Stimulated activated CD4-positive, alpha-beta T cell treated with anti-CD3 and anti-CD28 coated beads, TNF-alpha, amount 100 ng/mL, for 48 hours (primary cell): ENCODE measurements around the gene NME5.
A peak's percentile ranks its signal among the peaks of the same experiment; 100 is the strongest.
"Not testable (repeated sequence)": the region's sequence is repeated elsewhere in the genome, so short reads cannot be mapped to it uniquely, and the experiment has no call there.

Experiments used
- DNase-seq, 3 donors: peaks; one replicate each; pipeline ENCODE4 v3.0.0-alpha.2; 2020; ENCODE audit warnings: low read depth in 3 of 3

Gene NME5, protein sequence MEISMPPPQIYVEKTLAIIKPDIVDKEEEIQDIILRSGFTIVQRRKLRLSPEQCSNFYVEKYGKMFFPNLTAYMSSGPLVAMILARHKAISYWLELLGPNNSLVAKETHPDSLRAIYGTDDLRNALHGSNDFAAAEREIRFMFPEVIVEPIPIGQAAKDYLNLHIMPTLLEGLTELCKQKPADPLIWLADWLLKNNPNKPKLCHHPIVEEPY

GRCh38 chr5:138138949-138139780 is at the start of gene NME5:
Gene NME5 (minus strand): TSS chr5:138139428. CDS start chr5:138138780, 648 bp downstream.
- DNase-seq = no peak

GRCh38 chr5:138188626-138189025 is 49.4 kb upstream of the NME5 start:
- no peak for DNase-seq

DNA sequence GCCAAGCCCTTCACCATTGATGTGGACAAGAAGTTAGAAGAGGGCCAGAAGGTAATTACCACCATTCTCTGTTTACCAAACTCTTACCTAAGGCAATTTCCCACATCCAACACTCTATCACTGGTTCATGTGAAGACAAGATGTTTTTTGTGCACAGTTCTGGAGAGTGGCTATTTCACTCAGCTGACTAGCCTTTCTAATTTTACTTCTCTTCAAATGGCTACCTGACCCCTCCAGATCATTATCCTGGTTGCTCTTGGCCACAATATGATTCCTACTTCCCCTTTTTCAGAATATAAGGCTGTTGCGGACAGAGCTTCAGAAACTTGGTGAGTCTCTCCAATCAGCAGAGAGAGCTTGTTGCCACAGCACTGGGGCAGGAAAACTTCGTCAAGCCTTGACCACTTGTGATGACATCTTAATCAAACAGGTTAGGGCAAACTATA is 46.8 kb upstream of the NME5 start:
- DNase-seq = no peak

DNA sequence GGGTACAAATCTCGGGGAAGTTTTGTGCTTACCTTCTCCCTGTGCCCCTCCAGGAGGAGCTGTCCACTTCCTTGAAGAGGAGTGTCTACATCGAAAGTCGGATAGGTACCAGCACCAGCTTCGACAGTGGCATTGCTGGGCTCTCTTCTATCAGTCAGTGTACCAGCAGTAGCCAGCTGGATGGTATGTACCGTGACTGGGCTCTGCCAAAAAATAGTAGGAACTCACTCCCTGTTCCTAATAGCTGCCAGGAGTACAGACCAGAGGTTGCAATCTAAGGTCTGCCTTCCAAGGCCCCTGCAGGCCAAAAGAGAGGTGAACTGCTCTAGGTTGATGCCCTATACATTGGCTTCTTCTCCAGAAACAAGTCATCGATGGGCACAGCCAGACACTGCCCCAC is 43.6 kb upstream of the NME5 start:
- no peak for DNase-seq

- DNase-seq = no peak
These were observed 41.6 kb upstream of the NME5 start for GRCh38 chr5:138180841-138181240.

DNA sequence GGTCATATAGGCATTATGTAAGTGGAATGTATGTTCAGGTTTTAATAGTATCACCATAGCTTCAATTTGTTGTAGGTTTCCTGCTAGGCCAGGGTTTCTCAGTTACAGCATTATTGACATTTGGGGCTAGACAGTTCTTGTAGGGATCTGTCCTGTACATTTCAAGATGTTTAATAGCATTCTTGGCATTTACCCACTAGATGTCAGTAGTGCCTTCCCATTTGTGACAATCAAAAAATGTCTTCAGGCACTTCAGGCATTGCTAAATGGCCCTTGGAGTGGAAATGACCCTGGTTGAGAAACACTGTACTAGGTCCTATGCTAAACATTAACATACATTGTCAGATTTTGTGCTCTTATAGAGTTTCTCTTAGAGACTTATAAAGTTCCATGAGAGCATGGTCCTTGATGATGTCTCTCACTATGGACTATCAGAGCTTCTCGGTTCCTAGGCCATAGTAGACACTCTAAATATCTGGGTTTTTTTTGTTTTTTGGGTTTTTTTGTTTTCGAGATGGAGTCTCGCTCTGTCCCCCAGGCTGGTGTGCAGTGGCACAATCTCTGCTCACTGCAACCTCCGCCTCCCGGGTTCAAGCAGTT is 41.1 kb upstream of the NME5 start:
- no peak for DNase-seq

- DNase-seq = peak in 1 of 3 donors; percentile 6
These were observed 40.1 kb upstream of the NME5 start for GRCh38 chr5:138179277-138179857.

- peak; percentile 82 to 84 (median 83) for DNase-seq
These were observed 39.5 kb upstream of the NME5 start, which contains the start of the genes BRD8 and KIF20A for GRCh38 chr5:138178516-138179276. Gene BRD8 (minus strand): TSS chr5:138178630. CDS start chr5:138178614, 16 bp downstream. Gene KIF20A (plus strand): TSS chr5:138179112. CDS start chr5:138179681, 569 bp downstream.

GRCh38 chr5:138177941-138178515 is 38.8 kb upstream of the NME5 start:
- no peak for DNase-seq

- DNase-seq = no peak
These were observed 31.1 kb upstream of the NME5 start for GRCh38 chr5:138170299-138170698.

DNA sequence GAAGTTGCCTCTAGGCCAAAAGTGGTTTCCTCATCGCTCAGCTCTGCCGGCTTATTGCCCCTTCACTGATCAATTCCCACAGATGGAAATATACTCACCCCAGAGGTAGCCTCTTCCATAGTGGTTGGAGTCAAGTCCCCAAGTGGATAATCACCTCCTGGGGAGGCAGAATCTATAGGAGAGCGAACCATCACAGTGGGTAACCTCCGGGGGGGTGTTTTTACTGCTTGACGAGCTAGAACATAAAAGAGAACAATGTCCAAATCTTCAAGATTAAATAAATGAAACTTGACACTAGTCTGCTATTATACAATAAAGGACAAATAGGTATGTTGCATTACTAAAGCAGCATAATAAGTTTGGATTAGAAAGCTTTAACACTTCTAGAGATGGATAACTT is 29.9 kb upstream of the NME5 start:
- no peak for DNase-seq

GRCh38 chr5:138163721-138164120 is 24.5 kb upstream of the NME5 start:
- no peak for DNase-seq

DNA sequence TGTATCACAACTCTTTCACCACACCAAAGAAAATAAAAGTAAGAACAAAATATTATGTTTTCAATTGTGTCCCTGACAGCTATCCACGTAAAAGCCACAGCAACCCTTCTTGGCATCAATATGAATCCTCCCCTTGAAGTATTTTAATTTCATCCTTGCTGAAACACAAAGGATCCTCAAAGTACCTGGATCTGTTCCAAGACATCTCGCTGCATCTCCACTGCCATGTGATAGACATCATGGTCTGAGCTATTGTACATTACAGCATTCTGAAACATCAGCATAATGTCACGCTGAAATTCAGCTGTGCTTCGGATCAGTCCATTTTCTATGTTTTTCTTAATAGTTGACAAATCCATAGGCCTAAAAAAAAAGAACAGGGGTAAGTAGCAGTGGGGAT is 21.5 kb upstream of the NME5 start:
- no peak for DNase-seq

GRCh38 chr5:138159666-138160065 is 20.4 kb upstream of the NME5 start:
- no peak for DNase-seq

- DNase-seq = no peak
These were observed 18.4 kb upstream of the NME5 start for GRCh38 chr5:138157626-138158025.

- DNase-seq = not testable (repeated sequence)
These were observed 16.7 kb upstream of the NME5 start for GRCh38 chr5:138155977-138156376.

GRCh38 chr5:138149530-138149929 is 10.3 kb upstream of the NME5 start:
- DNase-seq = no peak

GRCh38 chr5:138148811-138149210 is 9.6 kb upstream of the NME5 start:
- no peak for DNase-seq

DNA sequence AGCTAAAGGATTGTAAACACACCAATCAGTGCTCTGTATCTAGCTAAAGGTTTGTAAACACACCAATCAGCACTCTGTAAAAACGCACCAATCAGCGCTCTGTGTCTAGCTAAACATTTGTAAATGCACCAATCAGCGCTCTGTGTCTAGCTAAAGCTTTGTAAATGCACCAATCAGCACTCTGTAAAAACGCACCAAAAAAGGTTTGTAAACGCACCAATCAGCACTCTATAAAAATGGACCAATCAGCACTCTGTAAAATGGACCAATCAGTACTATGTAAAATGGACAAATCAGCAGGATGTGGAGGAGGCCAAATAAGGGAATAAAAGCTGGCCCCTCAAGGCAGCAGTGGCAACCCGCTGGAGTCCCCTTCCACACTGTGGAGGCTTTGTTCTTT is 4.3 kb upstream of the NME5 start:
- not testable (repeated sequence) for DNase-seq

GRCh38 chr5:138141734-138142133 is 2.5 kb upstream of the NME5 start:
- no peak for DNase-seq

DNA sequence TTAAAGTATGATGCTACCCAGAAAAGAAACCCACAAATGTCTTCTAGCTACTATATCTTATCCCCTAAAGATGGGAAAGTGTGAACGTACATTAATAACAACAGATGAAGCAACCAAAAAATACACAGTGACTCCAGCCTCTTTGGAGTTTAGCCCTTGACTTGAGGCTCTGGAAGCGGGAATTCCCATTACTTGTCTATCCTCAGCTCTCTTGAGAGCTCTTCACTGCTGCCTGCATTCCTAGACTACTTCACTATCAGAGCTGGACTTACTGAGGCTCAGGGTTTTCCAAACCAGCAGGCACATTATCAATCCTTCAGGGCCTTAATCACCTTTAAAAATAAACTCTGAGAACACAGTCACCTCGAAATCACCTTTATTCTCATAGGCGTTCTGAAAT is 1.0 kb upstream of the NME5 start:
- DNase-seq = no peak
